Activated naive CD8-positive, alpha-beta T cell treated with anti-CD3 and anti-CD28 coated beads for 36 hours (primary cell): ENCODE data around the gene SLC28A1. TPM values are rescaled to one million over a fixed set of nuclear protein-coding genes. Genes with fewer than 3 reads are reported as not detected.

Experiments used
- DNase-seq: peaks from one replicate; pipeline ENCODE4 v3.0.0; 2021
- H3K27ac Mint-ChIP-seq: one replicate; pipeline ENCODE4 v1.8.0; 2022; ENCODE audit warnings: mild to moderate bottlenecking, moderate library complexity, mixed read lengths
- H3K27me3 Mint-ChIP-seq: one replicate; pipeline ENCODE4 v1.8.0; 2022; ENCODE audit warnings: mild to moderate bottlenecking, mixed read lengths
- H3K36me3 Mint-ChIP-seq: one replicate; pipeline ENCODE4 v1.8.0; 2021; ENCODE audit warnings: mild to moderate bottlenecking, mixed read lengths
- H3K4me1 Mint-ChIP-seq: one replicate; pipeline ENCODE4 v1.8.0; 2021; ENCODE audit warnings: mixed read lengths
- H3K4me3 Mint-ChIP-seq: one replicate; pipeline ENCODE4 v1.8.0; 2022; ENCODE audit warnings: mild to moderate bottlenecking, moderate library complexity, mixed read lengths
- H3K9me3 Mint-ChIP-seq: one replicate; pipeline ENCODE4 v1.8.0; 2022; ENCODE audit warnings: mixed read lengths
- total RNA-seq, 2 experiments: library from RNA; stranded (reverse); gene quantifications; one replicate each; pipeline ENCODE4 v1.2.3, GENCODE V29; 2021

The SLC28A1 gene
- total RNA-seq, 2 experiments from 2014 or later = not detected

DNA sequence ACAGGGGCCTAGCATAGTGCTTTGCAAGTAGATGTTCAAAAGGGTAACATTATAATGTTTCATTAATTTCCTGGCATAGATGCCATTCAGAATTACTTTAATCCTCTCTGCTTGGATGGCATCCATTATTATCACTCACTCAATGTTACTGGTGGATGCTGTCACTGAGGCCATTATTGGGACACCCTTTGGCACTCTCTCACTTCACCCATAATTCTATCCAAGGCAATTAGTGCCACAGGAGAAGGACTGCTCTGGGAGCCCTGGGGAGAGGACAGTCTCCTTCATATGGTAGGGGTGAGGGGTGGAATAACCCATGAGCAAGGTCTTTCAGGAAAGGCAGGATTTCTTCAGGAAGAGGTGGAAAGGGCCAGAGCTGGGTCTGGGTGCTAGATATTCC lies 28.7 kb upstream of the SLC28A1 start:
- H3K9me3 Mint-ChIP-seq = no peaks in the 10 kb centered on the region
- no peak for DNase-seq
- no peaks in the 10 kb centered on the region for H3K36me3 Mint-ChIP-seq
- H3K4me3 Mint-ChIP-seq = no peak overlapping the region
- H3K27me3 Mint-ChIP-seq = no peaks in the 10 kb centered on the region
- no peaks in the 10 kb centered on the region for H3K4me1 Mint-ChIP-seq
- no peak overlapping the region for H3K27ac Mint-ChIP-seq

GRCh38 chr15:84856731-84857417 lies 27.6 kb upstream of the SLC28A1 start:
- H3K36me3 Mint-ChIP-seq = no peaks in the 10 kb centered on the region
- H3K27ac Mint-ChIP-seq = no peak overlapping the region
- no peaks in the 10 kb centered on the region for H3K9me3 Mint-ChIP-seq
- H3K27me3 Mint-ChIP-seq = no peaks in the 10 kb centered on the region
- no peak overlapping the region for H3K4me3 Mint-ChIP-seq
- no peaks in the 10 kb centered on the region for H3K4me1 Mint-ChIP-seq
- DNase-seq = no peak

DNA sequence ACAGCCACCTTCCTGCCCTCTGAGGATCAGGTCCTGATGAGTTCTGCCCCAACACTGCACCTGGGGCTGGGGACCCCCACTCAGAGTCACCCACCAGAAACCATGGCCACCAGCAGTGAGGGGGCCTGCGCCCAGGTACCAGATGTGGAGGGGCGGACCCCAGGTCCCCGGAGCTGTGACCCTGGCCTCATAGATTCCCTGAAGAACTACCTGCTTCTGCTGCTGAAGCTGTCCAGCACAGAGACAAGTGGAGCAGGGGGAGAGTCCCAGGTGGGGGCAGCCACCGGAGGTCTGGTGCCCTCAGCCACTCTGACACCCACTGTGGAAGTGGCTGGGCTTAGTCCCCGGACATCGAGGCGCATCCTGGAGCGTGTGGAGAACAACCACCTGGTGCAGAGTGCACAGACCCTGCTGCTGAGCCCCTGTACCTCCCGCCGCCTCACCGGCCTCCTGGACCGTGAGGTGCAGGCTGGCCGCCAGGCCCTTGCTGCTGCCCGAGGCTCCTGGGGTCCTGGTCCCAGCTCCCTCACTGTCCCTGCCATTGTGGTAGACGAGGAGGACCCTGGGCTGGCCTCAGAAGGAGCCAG lies 27.0 kb upstream of the SLC28A1 start:
- no peaks in the 10 kb centered on the region for H3K36me3 Mint-ChIP-seq
- no peaks in the 10 kb centered on the region for H3K4me1 Mint-ChIP-seq
- DNase-seq = no peak
- H3K9me3 Mint-ChIP-seq = no peaks in the 10 kb centered on the region
- H3K4me3 Mint-ChIP-seq = no peak overlapping the region
- no peak overlapping the region for H3K27ac Mint-ChIP-seq
- no peaks in the 10 kb centered on the region for H3K27me3 Mint-ChIP-seq

- H3K9me3 Mint-ChIP-seq = no peaks in the 10 kb centered on the region
- no peaks in the 10 kb centered on the region for H3K4me1 Mint-ChIP-seq
- no peaks in the 10 kb centered on the region for H3K36me3 Mint-ChIP-seq
- DNase-seq = no peak
- H3K27me3 Mint-ChIP-seq = no peaks in the 10 kb centered on the region
- H3K27ac Mint-ChIP-seq = no peak overlapping the region
- no peak overlapping the region for H3K4me3 Mint-ChIP-seq
Measured at GRCh38 chr15:84858231-84858630, 26.2 kb upstream of the SLC28A1 start.

DNA sequence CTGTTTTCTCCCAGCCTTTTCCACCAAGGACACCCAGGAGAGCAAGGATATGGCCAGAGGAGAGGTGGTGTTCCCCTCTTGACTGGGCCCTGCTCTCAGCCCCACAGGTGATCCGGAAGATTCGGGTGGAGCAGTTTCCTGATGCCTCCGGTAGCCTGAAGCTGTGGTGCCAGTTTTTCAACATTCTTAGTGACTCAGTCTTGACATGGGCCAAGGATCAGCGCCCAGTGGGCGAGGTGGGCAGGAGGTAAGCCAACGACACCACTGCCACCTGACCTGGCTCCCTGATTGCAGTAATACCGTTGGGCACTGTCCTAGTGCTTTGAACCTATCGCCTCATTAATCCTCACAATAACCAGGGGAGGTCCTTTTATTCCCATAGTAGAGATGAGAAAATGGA lies 25.3 kb upstream of the SLC28A1 start:
- H3K4me3 Mint-ChIP-seq = no peak overlapping the region
- H3K27me3 Mint-ChIP-seq = no peaks in the 10 kb centered on the region
- no peak overlapping the region for H3K27ac Mint-ChIP-seq
- H3K4me1 Mint-ChIP-seq = no peaks in the 10 kb centered on the region
- DNase-seq = no peak
- no peaks in the 10 kb centered on the region for H3K36me3 Mint-ChIP-seq
- H3K9me3 Mint-ChIP-seq = no peaks in the 10 kb centered on the region

- Mint-ChIP-seq H3K27me3 (no peaks in the 10 kb centered on the region), H3K36me3 (no peaks in the 10 kb centered on the region), H3K9me3 (no peaks in the 10 kb centered on the region), H3K27ac (no peak overlapping the region), H3K4me1 (no peaks in the 10 kb centered on the region), H3K4me3 (no peak overlapping the region)
- no peak for DNase-seq
Measured at GRCh38 chr15:84859651-84860050, 24.8 kb upstream of the SLC28A1 start.

DNA sequence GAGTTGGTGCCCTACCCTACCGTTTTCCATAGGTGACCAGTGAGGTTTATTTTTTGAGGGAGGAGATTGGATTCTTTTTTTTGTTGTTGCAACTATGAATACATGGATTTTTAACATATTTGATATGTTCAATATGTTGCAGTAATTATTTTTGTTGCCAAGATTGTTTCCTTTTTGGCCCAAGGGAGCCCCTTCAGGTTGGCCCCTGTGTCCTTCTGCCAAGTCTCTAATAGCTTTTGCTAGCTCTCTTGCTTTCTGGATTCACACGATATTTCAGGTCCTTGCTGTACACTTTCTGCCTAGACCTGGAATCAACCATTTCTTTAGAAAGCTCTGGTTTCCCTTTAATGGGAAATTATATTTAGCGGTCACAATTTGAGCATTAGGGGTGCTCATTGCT lies 22.7 kb upstream of the SLC28A1 start:
- Mint-ChIP-seq H3K9me3 (no peaks in the 10 kb centered on the region), H3K36me3 (no peaks in the 10 kb centered on the region), H3K4me3 (no peak overlapping the region), H3K4me1 (no peaks in the 10 kb centered on the region), H3K27ac (no peak overlapping the region), H3K27me3 (no peaks in the 10 kb centered on the region)
- DNase-seq = no peak

- H3K27ac Mint-ChIP-seq = no peak overlapping the region
- no peak overlapping the region for H3K4me3 Mint-ChIP-seq
Measured at GRCh38 chr15:84862214-84862975, 22.1 kb upstream of the SLC28A1 start.

GRCh38 chr15:84863565-84864443 lies 20.7 kb upstream of the SLC28A1 start:
- Mint-ChIP-seq H3K36me3 (no peaks in the 10 kb centered on the region), H3K27ac (no peak overlapping the region), H3K4me1 (no peaks in the 10 kb centered on the region), H3K4me3 (no peak overlapping the region), H3K27me3 (no peaks in the 10 kb centered on the region), H3K9me3 (no peaks in the 10 kb centered on the region)
- DNase-seq = no peak

More at GRCh38 chr15:84862214-84862975, 22.1 kb upstream of the SLC28A1 start:
- no peak for DNase-seq
- H3K9me3 Mint-ChIP-seq = no peaks in the 10 kb centered on the region
- no peaks in the 10 kb centered on the region for H3K36me3 Mint-ChIP-seq
- no peaks in the 10 kb centered on the region for H3K4me1 Mint-ChIP-seq
- H3K27me3 Mint-ChIP-seq = no peaks in the 10 kb centered on the region

GRCh38 chr15:84864444-84864795 lies 20.0 kb upstream of the SLC28A1 start:
- H3K27me3 Mint-ChIP-seq = no peaks in the 10 kb centered on the region
- DNase-seq = no peak
- no peak overlapping the region for H3K4me3 Mint-ChIP-seq
- H3K4me1 Mint-ChIP-seq = no peaks in the 10 kb centered on the region
- no peak overlapping the region for H3K27ac Mint-ChIP-seq
- no peaks in the 10 kb centered on the region for H3K9me3 Mint-ChIP-seq
- no peaks in the 10 kb centered on the region for H3K36me3 Mint-ChIP-seq

DNA sequence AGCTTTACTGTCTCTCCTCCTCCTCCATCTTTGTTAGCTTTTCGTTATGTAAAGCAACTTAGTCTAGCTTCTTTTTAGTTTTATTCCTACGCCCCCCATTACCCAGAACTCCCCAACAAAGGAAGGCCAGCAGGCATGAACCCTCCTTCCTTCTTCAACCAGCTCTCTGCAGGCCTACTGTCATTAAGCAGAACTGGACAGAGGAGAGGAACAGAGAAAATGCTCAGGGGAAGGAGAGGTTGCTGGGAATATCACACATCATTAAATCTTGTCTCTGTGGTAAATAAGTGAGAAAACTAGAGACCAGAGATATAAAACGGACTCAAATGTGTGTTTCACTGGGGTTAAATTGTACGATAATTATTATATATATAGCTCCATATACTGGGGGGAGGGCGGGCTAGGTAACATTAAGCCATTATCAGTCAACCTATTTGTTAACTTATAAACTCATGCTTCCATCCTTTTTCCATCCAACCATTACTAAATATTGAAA lies 19.3 kb upstream of the SLC28A1 start:
- no peak overlapping the region for H3K4me3 Mint-ChIP-seq
- no peaks in the 10 kb centered on the region for H3K9me3 Mint-ChIP-seq
- no peak overlapping the region for H3K27ac Mint-ChIP-seq
- H3K36me3 Mint-ChIP-seq = no peaks in the 10 kb centered on the region
- H3K4me1 Mint-ChIP-seq = no peaks in the 10 kb centered on the region
- H3K27me3 Mint-ChIP-seq = no peaks in the 10 kb centered on the region
- DNase-seq = no peak

- H3K4me3 Mint-ChIP-seq = no peak overlapping the region
- H3K4me1 Mint-ChIP-seq = no peaks in the 10 kb centered on the region
- no peaks in the 10 kb centered on the region for H3K27me3 Mint-ChIP-seq
- H3K9me3 Mint-ChIP-seq = no peaks in the 10 kb centered on the region
- H3K36me3 Mint-ChIP-seq = no peaks in the 10 kb centered on the region
- DNase-seq = no peak
- H3K27ac Mint-ChIP-seq = no peak overlapping the region
Measured at GRCh38 chr15:84868037-84868880, 16.2 kb upstream of the SLC28A1 start.

DNA sequence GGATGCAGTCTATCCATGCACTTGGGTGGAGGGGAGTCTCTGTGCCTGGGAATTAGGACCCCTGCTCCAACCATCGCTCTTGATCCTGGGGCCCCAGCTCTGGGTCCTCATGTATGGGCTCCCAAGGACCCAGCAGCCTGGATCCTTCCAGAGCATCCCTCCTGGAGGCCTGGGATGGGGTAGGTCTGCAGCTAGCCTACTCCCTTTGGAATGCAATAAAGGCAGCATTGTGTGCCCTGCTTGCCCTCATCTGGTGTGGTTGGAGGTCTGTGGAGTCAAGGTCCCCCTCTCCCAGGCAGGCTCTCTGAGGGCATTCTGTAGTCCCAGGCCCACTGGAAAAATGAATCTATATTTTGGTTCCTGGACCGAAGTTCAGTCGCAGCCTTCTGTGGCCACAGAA lies 15.0 kb upstream of the SLC28A1 start:
- H3K27ac Mint-ChIP-seq = no peak overlapping the region
- DNase-seq = no peak
- no peak overlapping the region for H3K4me3 Mint-ChIP-seq
- H3K36me3 Mint-ChIP-seq = no peaks in the 10 kb centered on the region
- H3K4me1 Mint-ChIP-seq = no peaks in the 10 kb centered on the region
- no peaks in the 10 kb centered on the region for H3K27me3 Mint-ChIP-seq
- no peaks in the 10 kb centered on the region for H3K9me3 Mint-ChIP-seq

GRCh38 chr15:84871428-84871985 lies 13.0 kb upstream of the SLC28A1 start:
- Mint-ChIP-seq H3K4me1 (no peaks in the 10 kb centered on the region), H3K27ac (no peak overlapping the region), H3K9me3 (no peaks in the 10 kb centered on the region), H3K4me3 (no peak overlapping the region), H3K36me3 (no peaks in the 10 kb centered on the region), H3K27me3 (no peaks in the 10 kb centered on the region)
- DNase-seq = no peak
